GM21360 (cell line): ENCODE data around the gene TGFBR3L.
"Not testable (repeated sequence)": the region's sequence is repeated elsewhere in the genome, so short reads cannot be mapped to it uniquely, and the experiment has no call there.

Experiments used
- ATAC-seq: cut with Tn5 transposase; IDR thresholded peaks from one replicate; pipeline ENCODE4 v1.9.1; 2021; ENCODE audit warnings: mild to moderate bottlenecking, moderate library complexity; ENCODE audit not compliant: unreplicated experiment

TGFBR3L gene

DNA sequence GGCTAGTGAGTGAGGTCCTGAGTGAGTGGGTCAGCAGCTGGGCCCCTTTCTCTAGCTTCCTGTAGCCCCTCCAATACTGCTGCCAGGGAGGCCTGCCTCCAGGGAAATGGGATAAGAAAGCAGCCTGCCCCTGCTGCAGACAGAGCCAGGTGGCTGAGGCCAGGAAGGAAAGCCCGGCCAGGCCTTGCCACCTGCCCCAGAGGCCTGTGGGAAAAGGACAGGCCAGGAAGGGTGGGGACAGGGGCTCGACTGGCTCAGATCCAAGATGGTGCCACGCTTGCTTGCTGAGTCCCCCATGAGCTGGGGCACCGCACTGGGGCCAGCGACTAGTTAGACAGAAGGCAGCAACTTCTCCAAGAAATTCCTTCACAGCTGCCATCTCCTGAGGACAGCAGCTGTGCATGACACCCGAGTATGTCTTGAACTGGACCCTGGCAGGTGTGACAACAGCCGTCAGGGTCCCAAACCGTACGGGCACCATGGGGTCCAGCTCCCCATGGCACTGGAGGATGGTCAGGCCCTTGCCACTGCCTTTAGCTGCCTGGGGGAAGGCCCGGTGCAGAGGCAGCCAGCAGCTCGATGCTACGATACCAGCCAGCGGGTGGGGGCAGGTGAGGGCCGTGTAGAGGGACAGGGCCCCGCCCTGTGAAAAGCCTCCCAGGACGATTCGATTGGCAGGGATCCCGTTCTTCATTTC, 35.4 kb upstream of the TGFBR3L start:
- no peak for ATAC-seq

DNA sequence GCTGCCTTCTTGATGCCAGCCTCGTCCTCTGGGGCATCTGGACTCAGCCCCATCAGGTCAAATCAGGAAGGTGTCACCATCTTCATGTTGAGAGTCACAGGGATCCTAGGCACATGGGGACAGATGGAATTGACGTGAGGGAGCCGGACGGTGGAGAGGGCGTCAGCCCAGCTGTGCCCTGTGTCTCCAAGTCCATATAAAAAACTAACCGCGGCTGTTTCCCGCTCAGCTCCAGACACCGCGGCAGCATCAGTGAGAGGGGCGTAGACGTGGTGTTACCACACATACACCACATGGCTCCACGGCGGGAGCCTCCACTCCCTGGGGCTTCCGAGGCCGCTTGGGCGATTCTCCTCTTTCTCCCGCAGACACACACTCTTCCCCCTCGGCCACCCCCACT, 34.8 kb upstream of the TGFBR3L start:
- ATAC-seq, result no peak

DNA sequence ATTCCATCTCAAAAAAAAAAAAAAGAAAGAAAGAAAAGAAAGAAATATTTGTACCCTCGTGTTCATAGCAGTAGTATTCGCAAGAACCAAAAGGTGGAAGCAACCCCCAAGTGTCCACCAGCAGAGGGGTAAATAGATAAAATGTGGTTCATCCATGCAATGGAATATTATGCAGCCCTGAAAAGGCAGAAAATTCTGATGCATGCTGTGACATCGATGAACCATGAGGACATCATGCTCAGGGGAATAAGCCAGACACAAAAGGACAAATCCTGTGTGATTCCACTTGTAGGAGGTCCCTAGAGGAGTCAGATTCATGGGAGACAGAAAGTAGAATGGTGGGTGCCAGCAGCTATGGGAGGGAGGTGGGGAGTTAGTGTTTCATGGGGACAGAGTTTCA, 32.7 kb upstream of the TGFBR3L start:
- ATAC-seq, result no peak

DNA sequence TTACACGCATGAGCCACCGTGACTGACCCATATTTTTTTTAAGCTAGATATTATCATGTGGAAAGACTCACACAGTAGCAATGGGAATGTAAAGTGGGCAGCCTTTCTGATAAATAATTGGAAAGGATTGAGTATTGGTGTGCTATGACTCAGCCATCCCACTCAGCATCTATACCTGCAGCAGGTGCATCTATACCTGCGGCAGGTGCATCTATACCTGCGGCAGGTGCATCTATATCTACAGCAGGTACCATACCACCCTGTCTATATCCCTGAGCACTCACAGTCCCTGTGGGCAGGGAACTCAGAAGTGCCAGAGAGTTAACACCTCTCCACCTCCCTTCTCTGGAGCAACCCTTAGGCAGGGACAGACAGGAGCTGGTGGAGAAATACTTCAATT, 31.5 kb upstream of the TGFBR3L start:
- no peak for ATAC-seq

DNA sequence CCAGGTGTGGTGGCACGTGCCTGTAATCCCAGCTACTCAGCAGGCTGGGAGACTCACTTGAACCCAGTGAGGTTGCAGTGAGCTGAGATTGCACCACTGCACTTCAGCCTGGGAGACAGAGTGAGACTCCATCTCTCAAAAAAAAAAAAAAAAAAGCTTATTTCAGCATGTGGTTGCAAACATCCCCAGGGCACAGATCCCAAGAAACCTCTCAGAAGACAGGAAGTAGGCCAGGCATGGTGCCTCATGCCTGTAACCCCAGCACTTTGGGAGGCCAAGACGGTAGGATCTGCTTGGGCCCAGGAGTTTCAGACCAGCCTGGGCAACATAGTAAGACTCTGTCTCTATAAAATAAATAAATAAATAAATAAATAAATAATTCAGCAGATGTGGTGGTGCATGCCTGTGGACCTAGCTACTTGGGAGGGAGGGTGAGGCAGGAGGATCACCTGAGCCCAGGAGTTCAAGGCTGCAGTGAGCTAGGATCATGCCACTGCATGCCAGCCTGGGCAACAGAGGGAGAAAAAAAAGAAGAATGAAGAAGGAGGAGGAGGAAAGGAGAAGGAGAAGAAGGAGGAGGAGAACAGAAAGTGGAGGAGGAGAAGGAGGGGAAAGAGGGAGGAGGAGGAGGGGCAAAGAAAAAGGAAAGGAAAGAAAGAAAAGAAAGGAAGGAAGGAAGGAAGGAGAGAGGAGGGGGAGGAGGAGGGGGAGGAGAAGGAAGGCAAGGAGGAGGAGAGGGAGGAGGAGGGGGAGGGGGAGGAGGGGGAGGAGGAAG, 30.6 kb upstream of the TGFBR3L start:
- no peak for ATAC-seq

DNA sequence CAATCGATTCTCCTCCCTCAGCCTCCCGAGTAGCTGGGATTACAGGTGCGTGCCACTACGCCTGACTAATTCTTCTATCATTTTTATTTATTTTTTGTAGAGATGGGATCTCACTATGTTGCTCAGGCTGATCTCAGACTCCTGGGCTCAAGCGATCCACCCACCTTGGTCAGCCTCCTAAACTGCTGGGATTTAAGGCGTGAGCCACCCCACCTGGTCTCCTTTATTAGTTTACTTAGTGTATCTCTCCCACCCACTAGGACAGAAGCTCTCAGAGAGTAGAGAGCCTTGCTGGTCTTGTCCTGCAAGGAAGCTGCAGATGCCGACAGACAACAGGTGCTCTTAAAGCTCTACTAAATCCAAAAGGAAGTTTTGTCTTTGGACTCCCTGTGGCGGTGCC, 28.8 kb upstream of the TGFBR3L start:
- ATAC-seq, result no peak

DNA sequence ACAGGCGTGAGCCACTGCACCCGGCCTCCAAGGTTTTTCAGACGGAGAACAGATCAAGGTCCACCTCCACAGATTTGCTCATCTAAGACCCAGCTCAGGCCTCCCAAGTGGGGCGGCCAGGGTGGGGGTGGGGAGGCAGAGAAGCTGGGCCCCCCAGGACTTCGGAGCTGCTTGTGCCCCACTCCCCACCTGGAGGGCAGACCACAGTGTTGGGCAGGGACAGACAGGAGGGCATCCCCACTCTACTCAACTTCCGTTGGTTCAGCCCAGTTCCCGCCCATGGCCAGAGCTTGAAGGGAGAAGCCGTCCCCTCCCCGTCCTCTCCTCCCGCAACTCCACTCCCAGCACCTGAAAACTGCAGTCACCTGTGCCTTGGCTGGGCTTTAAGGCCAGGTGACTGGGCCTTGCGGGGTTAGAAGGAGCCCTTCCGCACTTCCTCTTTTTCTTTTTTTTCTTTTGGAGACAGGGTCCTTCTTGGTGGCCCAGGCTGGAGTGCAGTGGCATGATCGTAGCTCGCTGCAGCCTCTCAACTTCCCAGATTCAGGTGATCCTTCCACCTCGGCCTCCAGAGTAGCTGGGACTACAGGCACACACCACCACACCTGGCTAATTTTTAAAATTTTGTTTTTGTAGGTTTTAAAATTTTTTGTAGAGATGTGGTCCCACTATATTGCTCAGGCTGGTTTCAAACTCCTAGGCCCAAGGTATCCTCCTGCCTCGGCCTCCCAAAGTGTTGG, 27.1 kb upstream of the TGFBR3L start:
- no peak for ATAC-seq

DNA sequence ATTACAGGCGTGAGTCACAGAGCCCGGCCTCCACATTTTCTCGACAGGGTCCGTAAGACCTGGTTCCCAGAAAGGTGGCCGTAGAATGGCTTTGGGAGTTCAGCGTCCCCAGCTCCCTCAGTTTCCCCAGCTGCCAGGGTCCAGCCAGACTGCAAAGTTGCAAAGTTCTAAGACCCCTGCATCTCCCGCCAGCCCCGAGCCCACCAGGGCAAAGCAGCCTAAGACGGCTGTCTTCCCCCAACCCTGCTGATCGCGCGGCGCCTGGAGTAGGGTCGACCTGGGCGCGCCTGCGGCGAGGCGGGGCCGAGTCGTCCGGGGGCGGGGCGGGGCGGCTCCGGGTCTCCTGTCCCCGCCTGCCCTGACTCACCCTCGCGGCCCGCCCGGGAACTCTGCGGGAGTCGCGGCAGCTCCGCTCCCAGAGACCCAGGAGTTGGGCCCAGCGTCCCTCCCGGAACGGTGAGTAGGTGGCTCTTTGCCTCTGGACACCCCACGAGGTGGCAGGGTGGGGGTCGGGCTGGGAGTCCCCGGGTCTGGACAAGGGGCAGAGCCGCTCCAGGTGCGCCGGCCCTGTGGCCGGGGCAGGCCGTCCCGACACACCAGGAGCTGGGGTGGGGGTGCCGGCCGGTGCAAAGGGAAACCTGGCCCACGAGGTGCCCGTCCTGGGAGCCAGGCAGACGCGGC, 26.3 kb upstream of the TGFBR3L start, which contains the start of gene LRRC8E:
Gene LRRC8E (plus strand): TSS at position 366 of the 681 bp plus-strand sequence. CDS start 7,094 bp downstream, outside the sequence.
- ATAC-seq, result no peak

DNA sequence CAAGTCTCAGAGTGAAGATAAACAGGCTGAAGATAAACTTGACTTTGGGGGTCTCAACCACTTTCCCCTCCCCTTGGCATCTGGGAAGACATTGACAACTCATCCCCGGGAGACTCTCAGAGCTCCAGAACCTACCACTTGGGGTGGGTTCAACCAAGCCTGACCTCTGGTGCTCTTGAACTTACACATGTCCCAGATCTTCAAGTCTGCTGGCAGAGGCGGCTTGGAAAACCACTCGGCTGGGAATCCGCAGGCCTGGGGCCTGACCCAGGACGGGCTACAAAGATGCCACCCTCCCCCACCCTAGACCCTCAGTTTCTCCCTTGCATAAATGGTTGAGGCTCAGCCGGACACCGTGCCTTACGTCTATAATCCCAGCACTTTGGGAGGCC, 25.8 kb upstream of the TGFBR3L start:
- no peak for ATAC-seq

DNA sequence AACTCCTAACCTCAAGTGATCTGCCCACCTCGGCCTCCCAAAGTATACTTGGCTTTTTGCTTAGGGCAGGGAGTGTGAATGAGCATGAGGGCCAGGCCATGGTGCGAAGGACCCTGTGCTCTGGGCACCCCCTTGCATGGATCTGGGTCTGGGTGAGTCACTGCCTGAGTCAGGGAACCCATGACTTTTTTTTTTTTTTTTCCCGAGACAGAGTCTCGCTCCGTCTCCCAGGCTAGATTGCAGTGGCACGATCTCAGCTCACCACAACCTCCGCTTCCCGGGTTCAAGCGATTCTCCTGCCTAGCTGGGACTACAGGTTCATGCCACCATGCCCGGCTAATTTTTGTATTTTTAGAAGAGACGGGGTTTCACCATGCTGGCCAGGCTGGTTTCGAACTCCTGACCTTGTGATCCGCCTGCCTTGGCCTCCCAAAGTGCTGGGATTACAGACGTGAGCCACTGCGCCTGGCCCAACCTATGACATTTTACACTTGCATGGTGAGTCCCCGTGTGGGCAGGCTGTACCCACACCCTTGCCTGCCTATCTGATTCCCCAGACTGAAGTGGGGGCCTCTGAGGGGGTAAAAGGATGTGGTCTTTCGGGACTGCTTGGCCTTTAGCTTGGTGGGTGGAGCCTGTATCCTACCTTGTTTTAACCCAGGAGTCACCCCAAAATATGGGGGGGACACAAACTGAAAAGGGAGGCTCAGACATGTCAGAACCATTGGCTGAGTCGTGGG, 21.1 kb upstream of the TGFBR3L start:
- ATAC-seq, result not testable (repeated sequence)

DNA sequence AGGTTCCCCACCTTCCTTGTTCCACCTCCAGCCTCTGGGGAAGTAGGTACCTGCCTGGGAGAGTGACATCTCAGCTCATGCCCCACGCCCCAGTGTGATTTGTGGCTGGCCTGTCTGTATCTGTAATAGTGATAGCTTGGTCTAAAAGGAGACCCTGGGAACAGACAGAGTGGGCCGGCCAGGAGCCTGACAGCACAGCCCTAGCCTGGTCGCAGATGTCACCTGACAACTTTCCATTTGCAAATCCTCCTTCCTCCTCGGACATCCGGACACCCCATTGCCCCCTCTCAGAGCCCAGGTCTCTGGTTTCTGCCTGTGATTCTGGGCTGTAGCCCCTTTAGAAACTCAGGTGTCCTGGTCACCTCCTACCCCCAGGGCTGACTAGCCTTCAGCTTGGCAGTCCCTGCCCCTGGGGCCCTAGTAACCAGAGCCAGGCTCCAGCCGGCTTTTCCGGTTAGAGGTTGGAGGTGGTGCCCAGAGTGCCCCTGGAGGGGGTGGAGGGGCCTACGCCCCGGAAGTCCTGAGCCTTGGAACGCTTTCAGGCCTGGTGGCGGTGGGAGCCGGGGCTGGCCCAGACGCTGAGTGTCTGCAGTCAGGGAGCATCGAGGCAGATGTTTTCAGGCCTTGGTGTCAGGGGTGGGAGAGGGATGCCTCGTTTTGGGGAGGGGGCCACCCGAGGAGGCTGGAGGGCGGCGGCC, 19.9 kb upstream of the TGFBR3L start:
- ATAC-seq, result no peak

DNA sequence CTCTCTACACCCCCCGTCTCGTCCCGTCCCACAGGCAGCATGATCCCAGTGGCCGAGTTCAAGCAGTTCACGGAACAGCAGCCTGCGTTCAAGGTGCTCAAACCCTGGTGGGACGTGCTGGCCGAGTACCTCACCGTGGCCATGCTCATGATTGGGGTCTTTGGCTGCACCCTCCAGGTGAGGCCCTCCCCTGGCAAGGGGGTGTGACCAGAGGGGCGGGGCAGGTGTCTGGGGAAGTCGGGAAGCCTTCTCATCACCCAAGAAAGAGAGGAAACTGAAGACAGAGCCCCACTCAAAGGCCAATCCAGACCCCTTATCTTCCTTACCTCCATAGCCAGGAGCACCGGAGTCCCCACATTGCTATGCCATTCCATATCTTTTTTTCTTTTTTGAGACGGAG, 19.1 kb upstream of the TGFBR3L start:
- ATAC-seq, result no peak

DNA sequence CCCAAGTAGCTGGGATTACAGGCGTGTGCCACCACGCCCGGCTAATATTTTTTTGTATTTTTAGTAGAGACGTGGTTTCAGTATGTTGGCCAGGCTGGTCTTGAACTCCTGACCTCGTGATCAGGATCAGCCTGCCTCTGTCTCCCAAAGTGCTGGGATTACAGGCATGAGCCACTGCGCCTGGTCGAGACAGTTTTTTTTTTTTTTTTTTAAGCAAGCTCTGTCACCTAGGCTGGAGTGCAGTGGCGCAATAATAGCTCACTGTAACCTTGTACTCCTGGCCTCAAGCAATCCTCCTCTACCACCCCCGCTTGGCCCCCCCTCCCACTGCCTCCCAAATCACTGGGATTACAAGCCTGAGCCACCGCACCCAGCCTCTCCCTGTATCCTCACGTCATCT, 17.3 kb upstream of the TGFBR3L start:
- no peak for ATAC-seq

DNA sequence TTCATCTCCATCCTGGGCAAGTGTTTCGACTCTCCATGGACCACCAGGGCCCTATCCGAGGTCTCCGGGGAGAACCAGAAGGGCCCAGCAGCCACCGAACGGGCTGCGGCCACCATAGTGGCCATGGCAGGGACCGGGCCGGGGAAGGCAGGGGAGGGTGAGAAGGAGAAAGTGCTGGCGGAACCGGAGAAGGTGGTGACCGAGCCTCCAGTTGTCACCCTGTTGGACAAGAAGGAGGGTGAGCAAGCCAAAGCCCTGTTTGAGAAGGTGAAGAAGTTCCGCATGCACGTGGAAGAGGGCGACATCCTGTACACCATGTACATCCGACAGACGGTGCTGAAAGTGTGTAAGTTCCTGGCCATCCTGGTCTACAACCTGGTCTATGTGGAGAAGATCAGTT, 15.7 kb upstream of the TGFBR3L start:
- ATAC-seq, result no peak

DNA sequence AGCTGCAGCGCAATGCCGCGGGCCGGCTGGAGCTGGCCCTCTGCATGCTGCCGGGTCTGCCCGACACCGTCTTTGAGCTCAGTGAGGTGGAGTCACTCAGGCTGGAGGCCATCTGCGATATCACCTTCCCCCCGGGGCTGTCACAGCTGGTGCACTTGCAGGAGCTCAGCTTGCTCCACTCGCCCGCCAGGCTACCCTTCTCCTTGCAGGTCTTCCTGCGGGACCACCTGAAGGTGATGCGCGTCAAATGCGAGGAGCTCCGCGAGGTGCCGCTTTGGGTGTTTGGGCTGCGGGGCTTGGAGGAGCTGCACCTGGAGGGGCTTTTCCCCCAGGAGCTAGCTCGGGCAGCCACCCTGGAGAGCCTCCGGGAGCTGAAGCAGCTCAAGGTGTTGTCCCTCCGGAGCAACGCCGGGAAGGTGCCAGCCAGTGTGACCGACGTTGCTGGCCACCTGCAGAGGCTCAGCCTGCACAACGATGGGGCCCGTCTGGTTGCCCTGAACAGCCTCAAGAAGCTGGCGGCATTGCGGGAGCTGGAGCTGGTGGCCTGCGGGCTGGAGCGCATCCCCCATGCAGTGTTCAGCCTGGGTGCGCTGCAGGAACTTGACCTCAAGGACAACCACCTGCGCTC, 14.8 kb upstream of the TGFBR3L start:
- ATAC-seq, result no peak

DNA sequence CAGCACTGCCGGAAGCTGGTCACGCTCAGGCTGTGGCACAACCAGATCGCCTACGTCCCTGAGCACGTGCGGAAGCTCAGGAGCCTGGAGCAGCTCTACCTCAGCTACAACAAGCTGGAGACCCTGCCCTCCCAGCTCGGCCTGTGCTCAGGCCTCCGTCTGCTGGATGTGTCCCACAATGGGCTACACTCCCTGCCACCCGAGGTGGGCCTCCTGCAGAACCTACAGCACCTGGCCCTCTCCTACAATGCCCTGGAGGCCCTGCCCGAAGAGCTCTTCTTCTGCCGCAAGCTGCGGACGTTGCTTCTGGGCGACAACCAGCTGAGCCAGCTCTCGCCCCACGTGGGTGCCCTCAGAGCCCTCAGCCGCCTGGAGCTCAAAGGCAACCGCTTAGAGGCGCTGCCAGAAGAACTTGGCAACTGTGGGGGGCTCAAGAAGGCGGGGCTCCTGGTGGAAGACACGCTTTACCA, 14.2 kb upstream of the TGFBR3L start:
- no peak for ATAC-seq

DNA sequence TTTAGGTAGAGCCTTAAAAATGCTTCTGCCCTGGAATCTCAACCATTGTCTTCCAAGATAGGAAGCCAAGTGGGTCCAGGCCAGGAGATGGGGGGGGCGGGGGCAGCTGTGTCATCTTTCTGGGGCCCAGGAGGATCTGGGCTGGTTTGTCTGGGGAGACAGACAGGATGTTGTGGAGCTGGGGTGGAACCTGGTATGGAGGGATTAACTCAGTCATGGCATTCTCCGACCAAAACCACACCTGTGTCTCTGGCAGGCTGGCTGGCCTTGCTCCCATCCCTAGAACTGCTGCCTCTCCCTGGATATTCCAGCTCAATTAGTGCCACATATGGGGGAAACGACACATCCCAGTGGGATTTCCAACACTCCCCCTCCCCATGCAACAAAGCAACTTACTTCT, 13.7 kb upstream of the TGFBR3L start:
- no peak for ATAC-seq

DNA sequence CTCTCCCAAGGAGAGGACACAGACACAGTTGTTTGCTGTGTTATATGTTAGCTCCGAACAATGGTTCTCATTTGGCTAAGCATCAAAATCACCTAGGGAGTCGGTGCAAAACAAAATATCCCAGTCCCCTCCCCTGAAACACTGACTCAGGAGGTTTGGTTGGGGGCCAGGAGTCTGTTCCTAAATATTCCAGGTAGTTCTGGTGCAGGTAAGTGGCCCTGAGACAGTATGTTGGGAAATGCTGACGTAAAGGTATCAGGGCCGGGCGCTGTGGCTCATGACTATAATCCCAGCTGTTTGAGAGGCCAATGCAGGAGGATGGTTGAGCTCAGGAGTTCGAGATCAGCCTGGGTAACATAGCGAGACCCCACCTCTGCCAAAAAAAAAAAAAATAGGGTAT, 13.3 kb upstream of the TGFBR3L start:
- no peak for ATAC-seq

DNA sequence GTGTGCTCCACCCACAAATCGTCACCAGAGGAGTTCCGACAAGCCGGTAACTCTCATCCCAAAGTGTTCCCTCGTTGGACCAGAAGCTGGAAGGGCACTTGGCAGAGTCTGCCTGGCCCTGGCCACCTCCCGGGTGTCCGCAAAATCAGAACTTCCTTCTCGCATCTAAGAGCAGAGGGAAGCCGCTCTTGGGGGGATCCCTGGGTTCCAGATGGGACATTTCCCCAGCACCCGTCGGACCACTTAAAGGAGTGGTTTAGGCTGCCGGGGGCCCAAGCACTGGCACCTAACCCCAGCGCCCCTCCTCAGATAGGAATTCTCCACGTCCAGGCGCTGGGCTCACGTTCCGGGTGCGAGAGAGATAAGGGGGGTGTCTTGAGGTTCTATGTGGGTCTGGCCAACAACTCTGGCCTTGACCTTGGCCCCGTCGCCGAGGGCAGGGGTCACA, 11.8 kb upstream of the TGFBR3L start:
- no peak for ATAC-seq
